Amniotic epithelial cell (primary cell): ENCODE data around the gene NPW.
"Not testable (repeated sequence)": the region's sequence is repeated elsewhere in the genome, so short reads cannot be mapped to it uniquely, and the experiment has no call there.

Source experiments
- DNase-seq: peaks from one replicate; pipeline ENCODE4 v3.0.0-alpha.2; 2010; ENCODE audit warnings: low read depth

NPW gene

GRCh38 chr16:2002406-2003230, 17.0 kb upstream of the NPW start:
- DNase-seq, result no peak

GRCh38 chr16:2003231-2003826, 16.3 kb upstream of the NPW start:
- DNase-seq, result no peak

GRCh38 chr16:2003827-2004641, 15.6 kb upstream of the NPW start:
- DNase-seq, result peak; percentile 65

- no peak for DNase-seq
These were observed 14.6 kb upstream of the NPW start for GRCh38 chr16:2004795-2005517.

- no peak for DNase-seq
These were observed 13.9 kb upstream of the NPW start for GRCh38 chr16:2005646-2006045.

- DNase-seq, result no peak
These were observed 13.3 kb upstream of the NPW start for GRCh38 chr16:2006317-2006716.

- DNase-seq, result no peak
These were observed 12.3 kb upstream of the NPW start for GRCh38 chr16:2007081-2007836.

- DNase-seq, result peak; percentile 92
These were observed 11.5 kb upstream of the NPW start for GRCh38 chr16:2008009-2008526.

- peak; percentile 65 for DNase-seq
These were observed 10.9 kb upstream of the NPW start for GRCh38 chr16:2008631-2009163.

GRCh38 chr16:2009164-2009711, 10.3 kb upstream of the NPW start:
- DNase-seq, result no peak

GRCh38 chr16:2009791-2010510, 9.6 kb upstream of the NPW start, which contains the start of gene ZNF598:
Gene ZNF598 (minus strand): TSS chr16:2009821.
- peak; percentile 79 for DNase-seq

GRCh38 chr16:2011726-2012125, 7.9 kb upstream of the NPW start:
- DNase-seq, result not testable (repeated sequence)

- DNase-seq, result no peak
These were observed 6.1 kb upstream of the NPW start for GRCh38 chr16:2013527-2013926.

GRCh38 chr16:2015117-2015946, 4.3 kb upstream of the NPW start:
- DNase-seq, result peak; percentile 55

GRCh38 chr16:2015947-2016208, 3.7 kb upstream of the NPW start:
- DNase-seq, result no peak

GRCh38 chr16:2016407-2016922, 3.1 kb upstream of the NPW start:
- no peak for DNase-seq

- DNase-seq, result no peak
These were observed 591 bp downstream of the NPW start for GRCh38 chr16:2019921-2020831.

GRCh38 chr16:2022723-2023091, 3.1 kb downstream of the NPW start:
- peak; percentile 63 for DNase-seq
